ENCODE results near the gene RBBP5. TPM values are rescaled to one million over a fixed set of nuclear protein-coding genes. Genes with fewer than 3 reads are reported as not detected.

The RBBP5 gene
- total and polyA plus RNA-seq, 2 experiments from 2014 or later = 14.1 to 26.5 TPM

- TF ChIP-seq, protein P1, sequence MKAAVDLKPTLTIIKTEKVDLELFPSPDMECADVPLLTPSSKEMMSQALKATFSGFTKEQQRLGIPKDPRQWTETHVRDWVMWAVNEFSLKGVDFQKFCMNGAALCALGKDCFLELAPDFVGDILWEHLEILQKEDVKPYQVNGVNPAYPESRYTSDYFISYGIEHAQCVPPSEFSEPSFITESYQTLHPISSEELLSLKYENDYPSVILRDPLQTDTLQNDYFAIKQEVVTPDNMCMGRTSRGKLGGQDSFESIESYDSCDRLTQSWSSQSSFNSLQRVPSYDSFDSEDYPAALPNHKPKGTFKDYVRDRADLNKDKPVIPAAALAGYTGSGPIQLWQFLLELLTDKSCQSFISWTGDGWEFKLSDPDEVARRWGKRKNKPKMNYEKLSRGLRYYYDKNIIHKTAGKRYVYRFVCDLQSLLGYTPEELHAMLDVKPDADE (IDR thresholded peaks at IDR 0.05) = no peak
- TF ChIP-seq REST (IDR thresholded peaks at IDR 0.05; ENCODE audit: unreplicated experiment) = no peak
These were observed 72.3 kb downstream of the RBBP5 start (continued) for GRCh38 chr1:205049479-205049878.

- peaks cover 42% of the 10 kb centered on the region for H3K4me1 Mint-ChIP-seq
- peaks cover 24% of the 10 kb centered on the region for H3K27me3 Mint-ChIP-seq (ENCODE audit: insufficient read depth, low read depth, poor library complexity)
- no peak overlapping the region for H3K27ac ChIP-seq (ENCODE audit: low read depth)
These were observed 73.4 kb downstream of the RBBP5 start for GRCh38 chr1:205048382-205048781.

GRCh38 chr1:205047764-205048231, 74.0 kb downstream of the RBBP5 start:
- H3K27ac ChIP-seq (ENCODE audit: low read depth) = no peak overlapping the region
- H4K20me1 ChIP-seq (replicated peaks; ENCODE audit: insufficient read depth) = no peaks in the 10 kb centered on the region
- H3K4me3 Mint-ChIP-seq = no peak overlapping the region
- DNase-seq (ENCODE audit: low spot score) (no peak), ATAC-seq (no peak)
- no peak overlapping the region for H2AFZ ChIP-seq
- no peaks in the 10 kb centered on the region for H3K36me3 ChIP-seq (ENCODE audit: insufficient read depth)
- no peak overlapping the region for H3K4me2 ChIP-seq
- 0 out of 2 replicates have a peak, but pooled peaks cover 4% of the 10 kb centered on the region for H3K9me2 ChIP-seq (ENCODE audit: insufficient read depth)
- peaks cover 37% of the 10 kb centered on the region for H3K4me1 Mint-ChIP-seq
- 0 out of 2 replicates have a peak, but pooled peaks cover 11% of the 10 kb centered on the region for H3K27me3 ChIP-seq (ENCODE audit: insufficient read depth)
- H3K4me1 ChIP-seq (ENCODE audit: insufficient read depth) = peaks cover 29% of the 10 kb centered on the region
- H3K27me3 Mint-ChIP-seq (ENCODE audit: insufficient read depth, low read depth, poor library complexity) = peaks cover 24% of the 10 kb centered on the region
- H3F3A ChIP-seq (replicated peaks; ENCODE audit: low read depth) = no peaks in the 10 kb centered on the region
- no peaks in the 10 kb centered on the region for H3K79me2 ChIP-seq (replicated peaks; ENCODE audit: insufficient read depth)
- H3K9me3 Mint-ChIP-seq = no peaks in the 10 kb centered on the region
- no peak overlapping the region for H3K27ac Mint-ChIP-seq
- H3K36me3 Mint-ChIP-seq (ENCODE audit: low read depth) = no peaks in the 10 kb centered on the region
- H3K4me3 ChIP-seq = no peak overlapping the region
- TF ChIP-seq ZNF331 (CRISPR knock-in tag; IDR thresholded peaks at IDR 0.05; ENCODE audit: low read depth) (no peak), JUNB (IDR thresholded peaks at IDR 0.05; ENCODE audit: unreplicated experiment) (no peak), POLR2AphosphoS5 (IDR thresholded peaks at IDR 0.05; ENCODE audit: low read depth) (no peak), EZH2phosphoT487 (IDR thresholded peaks at IDR 0.05; ENCODE audit: unreplicated experiment) (no peak), STAT1 (IDR thresholded peaks at IDR 0.05; ENCODE audit: unreplicated experiment) (no peak)
- TF ChIP-seq, protein P2, sequence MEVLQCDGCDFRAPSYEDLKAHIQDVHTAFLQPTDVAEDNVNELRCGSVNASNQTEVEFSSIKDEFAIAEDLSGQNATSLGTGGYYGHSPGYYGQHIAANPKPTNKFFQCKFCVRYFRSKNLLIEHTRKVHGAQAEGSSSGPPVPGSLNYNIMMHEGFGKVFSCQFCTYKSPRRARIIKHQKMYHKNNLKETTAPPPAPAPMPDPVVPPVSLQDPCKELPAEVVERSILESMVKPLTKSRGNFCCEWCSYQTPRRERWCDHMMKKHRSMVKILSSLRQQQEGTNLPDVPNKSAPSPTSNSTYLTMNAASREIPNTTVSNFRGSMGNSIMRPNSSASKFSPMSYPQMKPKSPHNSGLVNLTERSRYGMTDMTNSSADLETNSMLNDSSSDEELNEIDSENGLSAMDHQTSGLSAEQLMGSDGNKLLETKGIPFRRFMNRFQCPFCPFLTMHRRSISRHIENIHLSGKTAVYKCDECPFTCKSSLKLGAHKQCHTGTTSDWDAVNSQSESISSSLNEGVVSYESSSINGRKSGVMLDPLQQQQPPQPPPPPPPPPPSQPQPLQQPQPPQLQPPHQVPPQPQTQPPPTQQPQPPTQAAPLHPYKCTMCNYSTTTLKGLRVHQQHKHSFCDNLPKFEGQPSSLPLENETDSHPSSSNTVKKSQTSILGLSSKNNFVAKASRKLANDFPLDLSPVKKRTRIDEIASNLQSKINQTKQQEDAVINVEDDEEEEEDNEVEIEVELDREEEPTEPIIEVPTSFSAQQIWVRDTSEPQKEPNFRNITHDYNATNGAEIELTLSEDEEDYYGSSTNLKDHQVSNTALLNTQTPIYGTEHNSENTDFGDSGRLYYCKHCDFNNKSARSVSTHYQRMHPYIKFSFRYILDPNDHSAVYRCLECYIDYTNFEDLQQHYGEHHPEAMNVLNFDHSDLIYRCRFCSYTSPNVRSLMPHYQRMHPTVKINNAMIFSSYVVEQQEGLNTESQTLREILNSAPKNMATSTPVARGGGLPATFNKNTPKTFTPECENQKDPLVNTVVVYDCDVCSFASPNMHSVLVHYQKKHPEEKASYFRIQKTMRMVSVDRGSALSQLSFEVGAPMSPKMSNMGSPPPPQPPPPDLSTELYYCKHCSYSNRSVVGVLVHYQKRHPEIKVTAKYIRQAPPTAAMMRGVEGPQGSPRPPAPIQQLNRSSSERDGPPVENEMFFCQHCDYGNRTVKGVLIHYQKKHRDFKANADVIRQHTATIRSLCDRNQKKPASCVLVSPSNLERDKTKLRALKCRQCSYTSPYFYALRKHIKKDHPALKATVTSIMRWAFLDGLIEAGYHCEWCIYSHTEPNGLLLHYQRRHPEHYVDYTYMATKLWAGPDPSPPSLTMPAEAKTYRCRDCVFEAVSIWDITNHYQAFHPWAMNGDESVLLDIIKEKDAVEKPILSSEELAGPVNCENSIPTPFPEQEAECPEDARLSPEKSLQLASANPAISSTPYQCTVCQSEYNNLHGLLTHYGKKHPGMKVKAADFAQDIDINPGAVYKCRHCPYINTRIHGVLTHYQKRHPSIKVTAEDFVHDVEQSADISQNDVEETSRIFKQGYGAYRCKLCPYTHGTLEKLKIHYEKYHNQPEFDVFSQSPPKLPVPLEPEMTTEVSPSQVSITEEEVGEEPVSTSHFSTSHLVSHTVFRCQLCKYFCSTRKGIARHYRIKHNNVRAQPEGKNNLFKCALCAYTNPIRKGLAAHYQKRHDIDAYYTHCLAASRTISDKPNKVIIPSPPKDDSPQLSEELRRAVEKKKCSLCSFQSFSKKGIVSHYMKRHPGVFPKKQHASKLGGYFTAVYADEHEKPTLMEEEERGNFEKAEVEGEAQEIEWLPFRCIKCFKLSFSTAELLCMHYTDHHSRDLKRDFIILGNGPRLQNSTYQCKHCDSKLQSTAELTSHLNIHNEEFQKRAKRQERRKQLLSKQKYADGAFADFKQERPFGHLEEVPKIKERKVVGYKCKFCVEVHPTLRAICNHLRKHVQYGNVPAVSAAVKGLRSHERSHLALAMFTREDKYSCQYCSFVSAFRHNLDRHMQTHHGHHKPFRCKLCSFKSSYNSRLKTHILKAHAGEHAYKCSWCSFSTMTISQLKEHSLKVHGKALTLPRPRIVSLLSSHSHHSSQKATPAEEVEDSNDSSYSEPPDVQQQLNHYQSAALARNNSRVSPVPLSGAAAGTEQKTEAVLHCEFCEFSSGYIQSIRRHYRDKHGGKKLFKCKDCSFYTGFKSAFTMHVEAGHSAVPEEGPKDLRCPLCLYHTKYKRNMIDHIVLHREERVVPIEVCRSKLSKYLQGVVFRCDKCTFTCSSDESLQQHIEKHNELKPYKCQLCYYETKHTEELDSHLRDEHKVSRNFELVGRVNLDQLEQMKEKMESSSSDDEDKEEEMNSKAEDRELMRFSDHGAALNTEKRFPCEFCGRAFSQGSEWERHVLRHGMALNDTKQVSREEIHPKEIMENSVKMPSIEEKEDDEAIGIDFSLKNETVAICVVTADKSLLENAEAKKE (CRISPR knock-in tag; IDR thresholded peaks at IDR 0.05) = no peak

More at GRCh38 chr1:205048382-205048781, 73.4 kb downstream of the RBBP5 start:
- no peak for TF ChIP-seq NANOG (IDR thresholded peaks at IDR 0.05; ENCODE audit: borderline replicate concordance)
- H3F3A ChIP-seq (replicated peaks; ENCODE audit: low read depth) = no peaks in the 10 kb centered on the region
- H3K9me2 ChIP-seq (ENCODE audit: insufficient read depth) = 0 out of 2 replicates have a peak, but pooled peaks cover 4% of the 10 kb centered on the region
- H3K79me2 ChIP-seq (replicated peaks; ENCODE audit: insufficient read depth) = no peaks in the 10 kb centered on the region
- H3K4me2 ChIP-seq = no peak overlapping the region
- H3K27me3 ChIP-seq (ENCODE audit: insufficient read depth) = 0 out of 2 replicates have a peak, but pooled peaks cover 8% of the 10 kb centered on the region
- no peaks in the 10 kb centered on the region for H4K20me1 ChIP-seq (replicated peaks; ENCODE audit: insufficient read depth)
- ATAC-seq = no peak
- H3K9me3 Mint-ChIP-seq = no peaks in the 10 kb centered on the region
- no peak overlapping the region for H2AFZ ChIP-seq
- no peaks in the 10 kb centered on the region for H3K36me3 ChIP-seq (ENCODE audit: insufficient read depth)
- H3K36me3 Mint-ChIP-seq (ENCODE audit: low read depth) = no peaks in the 10 kb centered on the region
- peaks cover 27% of the 10 kb centered on the region for H3K4me1 ChIP-seq (ENCODE audit: insufficient read depth)
- DNase-seq (ENCODE audit: low spot score) = no peak
- H3K4me3 Mint-ChIP-seq = no peak overlapping the region
- H3K27ac Mint-ChIP-seq = no peak overlapping the region
- no peak overlapping the region for H3K4me3 ChIP-seq
